Astrocyte (in vitro differentiated cells and primary cell): ENCODE data around the gene IFNL1. TPM values are rescaled to one million over a fixed set of nuclear protein-coding genes. Genes with fewer than 3 reads are reported as not detected.
"Not testable (repeated sequence)": the region's sequence is repeated elsewhere in the genome, so short reads cannot be mapped to it uniquely, and the experiment has no call there.

ENCODE experiments used
- DNase-seq: peaks from one replicate; pipeline ENCODE4 v3.0.0-alpha.2; 2010; ENCODE audit warnings: low read depth
- FAIRE-seq: peaks from 2 replicates; lab custom pipeline; 2011; peaks lifted over from hg19 to GRCh38; lab: Jason Lieb, UNC
- H2AFZ ChIP-seq: 2 replicates; pipeline ENCODE4 v1.6.0; 2012; ENCODE audit warnings: low read depth, low read length, inconsistent platforms
- H3K27ac ChIP-seq: 2 replicates; pipeline ENCODE4 v1.5.1; 2011; ENCODE audit warnings: low read depth, low read length, inconsistent platforms
- H3K27me3 ChIP-seq: 2 replicates; pipeline ENCODE4 v1.6.0; 2011; ENCODE audit warnings: low read length, inconsistent platforms; ENCODE audit not compliant: insufficient read depth
- H3K36me3 ChIP-seq: 2 replicates; pipeline ENCODE4 v1.5.1; 2011; ENCODE audit warnings: low read length, inconsistent platforms; ENCODE audit not compliant: insufficient read depth
- H3K4me1 ChIP-seq: 2 replicates; pipeline ENCODE4 v1.5.1; 2011; ENCODE audit warnings: low read length, inconsistent platforms; ENCODE audit not compliant: insufficient read depth
- H3K4me2 ChIP-seq: 2 replicates; pipeline ENCODE4 v1.6.0; 2012; ENCODE audit warnings: low read length, inconsistent platforms
- H3K4me3 ChIP-seq: 2 replicates; pipeline ENCODE4 v1.5.1; 2011; ENCODE audit warnings: low read depth, mild to moderate bottlenecking, low read length, inconsistent platforms; ENCODE audit not compliant: insufficient read depth
- H3K79me2 ChIP-seq: 2 replicates; pipeline ENCODE4 v1.6.0; 2012; ENCODE audit warnings: mild to moderate bottlenecking, low read length, inconsistent platforms; ENCODE audit not compliant: insufficient read depth
- H3K9ac ChIP-seq: 2 replicates; pipeline ENCODE4 v1.6.0; 2012; ENCODE audit warnings: mild to moderate bottlenecking, low read length, inconsistent platforms
- H3K9me3 ChIP-seq: 2 replicates; pipeline ENCODE4 v1.5.1; 2012; ENCODE audit warnings: low read depth, mild to moderate bottlenecking, low read length, inconsistent platforms; ENCODE audit not compliant: insufficient read depth
- H4K20me1 ChIP-seq: 2 replicates; pipeline ENCODE4 v1.6.0; 2012; ENCODE audit warnings: low read length, inconsistent platforms; ENCODE audit not compliant: insufficient read depth
- H3K27ac Mint-ChIP-seq: one replicate; pipeline ENCODE4 v1.8.0; 2021; ENCODE audit warnings: mild to moderate bottlenecking, mixed read lengths; ENCODE audit not compliant: unreplicated experiment
- H3K27me3 Mint-ChIP-seq: one replicate; pipeline ENCODE4 v1.8.0; 2021; ENCODE audit warnings: low read depth, mixed read lengths; ENCODE audit not compliant: unreplicated experiment
- H3K36me3 Mint-ChIP-seq: one replicate; pipeline ENCODE4 v1.8.0; 2021; ENCODE audit warnings: low read depth, mixed read lengths; ENCODE audit not compliant: unreplicated experiment
- H3K4me1 Mint-ChIP-seq: one replicate; pipeline ENCODE4 v1.8.0; 2021; ENCODE audit warnings: low read depth, mixed read lengths; ENCODE audit not compliant: unreplicated experiment
- H3K4me3 Mint-ChIP-seq: one replicate; pipeline ENCODE4 v1.8.0; 2021; ENCODE audit warnings: mild to moderate bottlenecking, moderate library complexity, mixed read lengths; ENCODE audit not compliant: unreplicated experiment
- H3K9me3 Mint-ChIP-seq: one replicate; pipeline ENCODE4 v1.8.0; 2021; ENCODE audit warnings: mild to moderate bottlenecking, mixed read lengths; ENCODE audit not compliant: unreplicated experiment
- EZH2 ChIP-seq: IDR thresholded peaks from 2 replicates; pipeline ENCODE4 v1.6.1; 2012; ENCODE audit warnings: mild to moderate bottlenecking, low read length, inconsistent platforms; ENCODE audit not compliant: insufficient read depth
- total RNA-seq: library from RNA; stranded (reverse); gene quantifications from 2 replicates; pipeline ENCODE4 v1.2.1, GENCODE V29; 2021
- TF ChIP-seq, protein P1 (sequence below): IDR thresholded peaks from 2 replicates; pipeline ENCODE4 v1.5.1; 2011; ENCODE audit warnings: low read depth, mild to moderate bottlenecking, inconsistent platforms, low read length, moderate library complexity; ENCODE audit not compliant: insufficient read depth

IFNL1 gene
- total RNA-seq, 1 donor from 2014 or later: 0.52 TPM

GRCh38 chr19:39329948-39330347, 33.7 kb downstream of the IFNL1 start:
- Mint-ChIP-seq H3K9me3 (no peaks in the 10 kb centered on the region), H3K27me3 (peaks cover 17% of the 10 kb centered on the region), H3K27ac (no peak overlapping the region), H3K4me1 (no peaks in the 10 kb centered on the region), H3K4me3 (no peak overlapping the region), H3K36me3 (no peaks in the 10 kb centered on the region)
- H3K36me3 ChIP-seq: no peaks in the 10 kb centered on the region
- H3K79me2 ChIP-seq: no peaks in the 10 kb centered on the region
- no peaks in the 10 kb centered on the region for H3K4me1 ChIP-seq
- TF ChIP-seq, protein P1, sequence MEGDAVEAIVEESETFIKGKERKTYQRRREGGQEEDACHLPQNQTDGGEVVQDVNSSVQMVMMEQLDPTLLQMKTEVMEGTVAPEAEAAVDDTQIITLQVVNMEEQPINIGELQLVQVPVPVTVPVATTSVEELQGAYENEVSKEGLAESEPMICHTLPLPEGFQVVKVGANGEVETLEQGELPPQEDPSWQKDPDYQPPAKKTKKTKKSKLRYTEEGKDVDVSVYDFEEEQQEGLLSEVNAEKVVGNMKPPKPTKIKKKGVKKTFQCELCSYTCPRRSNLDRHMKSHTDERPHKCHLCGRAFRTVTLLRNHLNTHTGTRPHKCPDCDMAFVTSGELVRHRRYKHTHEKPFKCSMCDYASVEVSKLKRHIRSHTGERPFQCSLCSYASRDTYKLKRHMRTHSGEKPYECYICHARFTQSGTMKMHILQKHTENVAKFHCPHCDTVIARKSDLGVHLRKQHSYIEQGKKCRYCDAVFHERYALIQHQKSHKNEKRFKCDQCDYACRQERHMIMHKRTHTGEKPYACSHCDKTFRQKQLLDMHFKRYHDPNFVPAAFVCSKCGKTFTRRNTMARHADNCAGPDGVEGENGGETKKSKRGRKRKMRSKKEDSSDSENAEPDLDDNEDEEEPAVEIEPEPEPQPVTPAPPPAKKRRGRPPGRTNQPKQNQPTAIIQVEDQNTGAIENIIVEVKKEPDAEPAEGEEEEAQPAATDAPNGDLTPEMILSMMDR: no peak
- TF ChIP-seq EZH2: no peak
- DNase-seq: no peak
- no peaks in the 10 kb centered on the region for H3K27me3 ChIP-seq
- FAIRE-seq: no peak
- H3K27ac ChIP-seq: no peak overlapping the region
- H3K4me3 ChIP-seq: no peak overlapping the region
- no peak overlapping the region for H2AFZ ChIP-seq
- H3K4me2 ChIP-seq: no peak overlapping the region
- H3K9me3 ChIP-seq: no peaks in the 10 kb centered on the region
- H4K20me1 ChIP-seq: no peaks in the 10 kb centered on the region
- no peak overlapping the region for H3K9ac ChIP-seq

DNA sequence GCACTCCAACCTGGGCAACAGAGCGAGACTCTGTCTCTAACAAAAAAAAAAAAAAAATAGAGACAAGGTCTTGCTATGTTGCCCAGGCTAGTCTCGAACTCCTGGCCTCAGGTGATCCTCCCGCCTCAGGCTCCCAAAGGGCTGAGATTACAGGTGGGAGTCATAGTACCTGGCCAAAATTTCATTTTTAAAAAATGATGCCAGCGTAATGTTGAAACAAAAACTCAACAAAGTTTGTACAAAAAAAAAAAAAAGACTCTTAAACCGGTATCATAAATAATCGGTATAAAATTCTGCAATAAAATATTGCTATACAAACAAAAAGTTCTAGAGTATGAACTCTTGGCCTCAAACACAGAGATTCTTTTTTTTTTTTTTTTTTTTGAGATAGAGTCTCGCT, 36.1 kb downstream of the IFNL1 start:
- FAIRE-seq: no peak
- TF ChIP-seq, protein P1: no peak
- TF ChIP-seq EZH2: no peak
- H3K27me3 ChIP-seq: no peaks in the 10 kb centered on the region

DNA sequence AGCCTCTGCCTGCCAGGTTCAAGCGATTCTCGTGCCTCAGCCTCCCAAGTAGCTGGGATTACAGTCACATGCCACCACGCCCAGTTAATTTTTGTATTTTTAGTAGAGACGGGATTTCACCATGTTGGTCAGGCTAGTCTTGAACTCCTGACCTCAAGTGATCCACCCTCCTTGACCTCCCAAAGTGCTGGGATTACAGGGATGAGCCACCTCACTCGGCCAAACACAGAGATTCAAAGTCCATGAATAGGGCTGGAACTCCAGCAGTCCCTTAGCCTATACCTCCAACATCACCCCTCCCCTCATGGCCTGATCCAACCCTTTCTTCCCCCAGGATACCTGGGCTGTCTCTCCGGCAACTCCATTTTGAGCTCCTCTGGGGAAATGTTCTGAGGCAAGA, 36.5 kb downstream of the IFNL1 start:
- not testable (repeated sequence) for H3K36me3 ChIP-seq, H3K79me2 ChIP-seq, H3K27ac Mint-ChIP-seq, H3K4me1 Mint-ChIP-seq, H3K27me3 ChIP-seq, H3K4me3 ChIP-seq, H3K9ac ChIP-seq, DNase-seq, H2AFZ ChIP-seq, FAIRE-seq, H3K27ac ChIP-seq, H3K4me2 ChIP-seq, H4K20me1 ChIP-seq, H3K4me1 ChIP-seq, H3K9me3 ChIP-seq, H3K36me3 Mint-ChIP-seq, H3K9me3 Mint-ChIP-seq
- H3K4me3 Mint-ChIP-seq: peak overlapping the region; percentile 40
- peaks cover 24% of the 10 kb centered on the region for H3K27me3 Mint-ChIP-seq

More for the DNA sequence above, 36.1 kb downstream of the IFNL1 start:
- no peak overlapping the region for H3K27ac ChIP-seq
- no peak overlapping the region for H3K9ac ChIP-seq
- DNase-seq: no peak
- H3K9me3 ChIP-seq: no peaks in the 10 kb centered on the region
- H3K4me1 ChIP-seq: no peaks in the 10 kb centered on the region
- H3K9me3 Mint-ChIP-seq: peaks cover 2% of the 10 kb centered on the region
- no peaks in the 10 kb centered on the region for H3K36me3 Mint-ChIP-seq
- no peak overlapping the region for H3K4me3 Mint-ChIP-seq
- no peaks in the 10 kb centered on the region for H3K79me2 ChIP-seq
- no peak overlapping the region for H3K4me3 ChIP-seq
- H3K4me1 Mint-ChIP-seq: no peaks in the 10 kb centered on the region
- no peaks in the 10 kb centered on the region for H4K20me1 ChIP-seq
- no peaks in the 10 kb centered on the region for H3K36me3 ChIP-seq
- no peak overlapping the region for H3K4me2 ChIP-seq
- H3K27me3 Mint-ChIP-seq: peaks cover 21% of the 10 kb centered on the region
- no peak overlapping the region for H3K27ac Mint-ChIP-seq
- H2AFZ ChIP-seq: no peak overlapping the region
